T-helper 22 cell (primary cell): ENCODE results near the gene IFT25.

Experiments used
- DNase-seq: peaks from one replicate; pipeline ENCODE4 v3.0.0-alpha.2; 2020; ENCODE audit warnings: low read depth

Gene IFT25

GRCh38 chr1:53927376-53927881 lies 18.1 kb downstream of the IFT25 start:
- DNase-seq = no peak

DNA sequence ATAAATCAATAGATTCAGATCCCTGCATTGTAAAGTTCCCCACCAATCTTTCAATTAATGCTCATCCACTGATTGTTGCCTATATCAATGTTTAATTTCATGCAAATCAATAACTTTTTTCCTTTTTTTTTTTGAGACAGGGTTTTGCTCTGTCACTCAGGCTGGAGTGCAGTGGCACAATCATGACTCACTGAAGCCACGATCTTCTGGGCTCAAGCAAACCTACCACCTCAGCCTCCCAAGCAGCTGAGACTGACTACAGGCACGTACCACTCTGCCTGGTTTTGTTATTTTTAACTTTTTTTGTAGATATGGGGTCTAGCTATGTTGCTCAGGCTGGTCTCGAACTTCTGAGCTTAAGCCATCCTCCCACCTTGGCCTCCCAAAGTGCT lies 25.8 kb downstream of the IFT25 start:
- DNase-seq = no peak

GRCh38 chr1:53918343-53918742 lies 27.2 kb downstream of the IFT25 start:
- DNase-seq = no peak

GRCh38 chr1:53913352-53914033 lies 32.0 kb downstream of the IFT25 start:
- no peak for DNase-seq

GRCh38 chr1:53911442-53911841 lies 34.1 kb downstream of the IFT25 start:
- no peak for DNase-seq

- no peak for DNase-seq
Measured at GRCh38 chr1:53909946-53910345, 35.6 kb downstream of the IFT25 start.

GRCh38 chr1:53906121-53906520 lies 39.4 kb downstream of the IFT25 start:
- no peak for DNase-seq

DNA sequence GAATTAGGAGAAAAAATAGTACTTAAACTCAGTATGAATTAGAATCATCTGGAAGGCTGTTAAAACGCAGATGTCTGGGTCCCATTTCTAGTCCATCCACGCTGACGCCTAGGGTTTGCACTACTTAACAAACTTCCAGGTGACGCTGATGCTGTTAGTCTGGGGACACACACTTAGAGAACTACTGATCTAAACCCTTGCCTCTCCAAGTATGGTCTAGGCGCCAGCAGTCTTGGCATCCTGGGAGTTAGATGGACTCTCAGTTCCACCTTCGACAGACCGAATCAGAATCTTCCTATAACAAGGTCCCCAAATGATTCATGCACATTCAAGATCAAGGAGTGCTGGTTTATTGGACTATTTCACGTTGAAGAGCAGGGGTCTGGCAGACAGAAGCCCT lies 40.0 kb downstream of the IFT25 start:
- no peak for DNase-seq

- DNase-seq = no peak
Measured at GRCh38 chr1:53902235-53903138, 43.0 kb downstream of the IFT25 start.

- no peak for DNase-seq
Measured at GRCh38 chr1:53899708-53900107, 45.8 kb downstream of the IFT25 start.

- no peak for DNase-seq
Measured at GRCh38 chr1:53899206-53899628, 46.3 kb downstream of the IFT25 start.

DNA sequence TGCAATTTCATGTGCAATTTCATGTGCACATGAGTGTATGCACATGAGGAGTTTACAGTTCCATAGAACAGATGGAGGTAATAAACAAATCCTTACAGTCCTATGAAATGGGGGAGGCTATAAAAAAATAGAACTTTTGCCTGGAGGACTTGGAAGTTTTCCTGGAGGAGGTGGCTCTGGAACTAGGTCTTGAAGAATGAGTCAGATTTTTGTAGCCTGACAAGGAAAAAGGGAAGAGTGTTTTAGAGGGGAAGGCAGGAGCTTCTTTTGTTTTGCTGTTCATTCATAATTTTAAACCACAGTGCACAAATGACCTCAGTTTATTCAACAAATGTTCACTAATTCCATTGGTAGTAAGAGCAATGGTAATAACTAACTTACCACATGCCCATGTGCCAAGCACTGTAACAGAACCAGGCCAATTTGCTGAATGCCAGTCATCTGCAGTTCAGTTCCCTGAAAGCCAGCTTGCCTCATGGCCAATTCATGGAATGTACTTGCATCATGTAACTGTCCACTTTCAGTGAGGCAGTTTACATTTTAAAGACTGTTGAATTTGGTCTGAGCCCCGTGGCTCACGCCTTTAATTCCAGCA lies 48.8 kb downstream of the IFT25 start:
- DNase-seq = no peak

GRCh38 chr1:53895421-53895820 lies 50.1 kb downstream of the IFT25 start:
- no peak for DNase-seq

DNA sequence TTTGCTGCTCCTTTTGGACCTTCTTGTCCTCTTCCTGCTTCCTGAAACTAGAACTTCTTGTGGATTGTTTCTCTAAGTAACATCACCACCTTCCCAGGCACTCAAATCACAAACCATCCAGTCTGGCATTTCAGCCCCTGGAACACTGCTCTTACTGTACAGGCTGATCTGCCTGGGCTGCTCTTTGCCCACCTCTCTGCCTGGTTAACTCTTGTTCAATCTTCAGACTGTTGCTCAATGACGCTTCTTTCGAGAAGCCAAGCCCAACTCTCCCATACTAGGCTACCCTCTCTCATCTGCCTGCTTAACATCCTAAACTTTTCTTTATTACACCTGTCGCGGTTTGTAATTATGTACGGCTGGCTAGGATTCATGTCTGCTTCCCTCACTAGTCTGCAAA lies 50.9 kb downstream of the IFT25 start:
- no peak for DNase-seq

DNA sequence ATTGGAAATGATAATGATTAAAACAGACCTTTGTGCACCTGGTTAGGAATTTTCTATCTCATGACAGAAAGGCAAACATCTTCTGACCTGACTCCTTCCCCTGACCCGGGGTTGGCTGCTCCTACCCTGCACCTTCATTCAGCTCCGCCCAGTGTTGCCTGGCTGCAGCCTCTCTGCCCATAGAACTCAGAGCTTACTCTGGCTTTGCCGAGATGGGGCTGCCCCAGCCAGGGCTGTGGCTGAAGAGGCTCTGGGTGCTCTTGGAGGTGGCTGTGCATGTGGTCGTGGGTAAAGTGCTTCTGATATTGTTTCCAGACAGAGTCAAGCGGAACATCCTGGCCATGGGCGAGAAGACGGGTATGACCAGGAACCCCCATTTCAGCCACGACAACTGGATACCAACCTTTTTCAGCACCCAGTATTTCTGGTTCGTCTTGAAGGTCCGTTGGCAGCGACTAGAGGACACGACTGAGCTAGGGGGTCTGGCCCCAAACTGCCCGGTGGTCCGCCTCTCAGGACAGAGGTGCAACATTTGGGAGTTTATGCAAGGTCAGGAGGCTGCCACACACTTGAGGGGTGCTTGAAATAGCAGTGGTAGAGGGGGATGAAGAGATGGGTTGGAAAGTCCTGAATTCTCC lies 51.4 kb downstream of the IFT25 start, which contains the start of gene DIO1:
Gene DIO1, plus strand, starts transcription at position 189 of the 638 bp plus-strand sequence. Its CDS starts 24 bp downstream, at position 213.
- no peak for DNase-seq

GRCh38 chr1:53892911-53893310 lies 52.6 kb downstream of the IFT25 start:
- DNase-seq = no peak

GRCh38 chr1:53891678-53892077 lies 53.8 kb downstream of the IFT25 start:
- DNase-seq = no peak

DNA sequence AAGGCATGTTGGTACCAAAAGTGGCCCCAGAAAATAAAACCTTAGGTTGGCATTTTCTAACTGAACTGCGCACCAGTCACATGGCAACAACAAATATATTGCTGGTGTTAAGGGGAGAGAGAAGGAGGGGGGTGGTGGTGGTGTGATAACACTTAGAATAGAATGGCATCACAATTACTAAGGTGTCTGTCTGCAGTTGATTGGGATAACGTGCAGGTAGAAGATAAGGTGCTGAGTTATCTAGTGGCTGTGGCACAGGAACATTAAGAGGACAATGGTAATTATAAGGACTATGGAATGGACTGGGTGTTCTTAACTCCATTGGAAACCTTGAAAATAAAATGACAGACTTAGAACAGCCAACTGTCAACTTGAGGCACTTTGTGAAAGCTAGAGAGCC lies 54.5 kb downstream of the IFT25 start:
- DNase-seq = no peak

GRCh38 chr1:53890522-53890941 lies 55.0 kb downstream of the IFT25 start:
- no peak for DNase-seq

DNA sequence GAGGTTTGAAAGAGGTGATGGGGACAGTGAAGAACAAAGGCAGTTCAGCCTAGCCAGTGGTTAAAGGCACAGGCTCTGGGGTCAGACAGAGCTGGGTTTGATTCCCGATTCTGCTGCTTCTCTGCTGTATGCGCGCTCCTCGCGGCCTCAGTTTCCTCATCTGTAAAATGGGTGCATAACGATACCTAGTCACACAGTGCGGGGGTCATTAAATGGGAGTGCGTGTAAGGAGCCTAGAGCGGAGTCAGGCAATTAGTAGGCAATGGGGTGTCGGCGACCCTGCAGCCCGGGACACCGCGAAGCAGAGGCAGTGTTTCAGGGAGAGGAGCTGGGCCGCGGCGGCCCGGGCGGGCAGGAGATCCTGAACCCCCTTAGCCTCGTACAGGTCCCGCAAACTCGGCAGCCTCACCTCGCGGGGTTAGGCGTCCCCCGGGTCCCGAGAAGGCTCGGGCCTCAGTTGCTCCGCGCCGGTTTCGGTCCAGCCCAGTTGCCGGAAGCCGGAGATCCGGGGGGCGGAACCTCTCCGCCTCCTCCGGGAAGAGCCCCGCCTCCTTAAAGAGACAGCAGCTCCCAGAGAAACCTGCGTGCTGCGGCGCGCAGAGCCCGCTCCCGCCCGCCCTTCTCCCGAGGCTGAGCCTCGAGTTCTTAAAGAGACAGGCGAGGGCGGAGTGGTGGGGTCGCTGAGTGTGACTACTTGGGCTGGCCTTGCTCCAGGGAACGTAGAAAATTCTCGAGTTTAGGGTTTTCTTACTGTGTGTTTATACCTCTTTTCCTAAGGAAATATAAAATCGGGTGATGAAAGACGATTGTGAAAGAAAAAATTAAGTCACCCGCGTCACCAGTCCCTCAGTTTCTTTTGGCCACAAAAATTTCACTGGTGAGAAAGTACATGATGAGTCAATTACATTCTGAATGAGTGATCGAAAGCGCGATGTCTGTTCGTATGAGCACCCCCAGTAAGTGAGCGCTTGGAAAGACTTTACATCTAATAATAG lies 55.9 kb downstream of the IFT25 start, which contains the start of gene YIPF1:
Gene YIPF1, minus strand, starts transcription at position 494 of the 995 bp plus-strand sequence. CDS start 860 bp downstream, outside the sequence.
- peak; percentile 77 for DNase-seq

- no peak for DNase-seq
Measured at GRCh38 chr1:53888681-53889080, 56.8 kb downstream of the IFT25 start.
